Bronchial epithelial cell (primary cell): ENCODE data around the gene B3GAT2. TPM values are rescaled to one million over a fixed set of nuclear protein-coding genes. Genes with fewer than 3 reads are reported as not detected.

Experiments
- DNase-seq: peaks from one replicate; pipeline ENCODE4 v3.0.0-alpha.2; 2010; ENCODE audit warnings: low read depth
- FAIRE-seq: peaks from 2 replicates; lab custom pipeline; 2011; peaks lifted over from hg19 to GRCh38; lab: Jason Lieb, UNC
- H3K27me3 ChIP-seq: 2 replicates; pipeline ENCODE4 v1.5.1; 2011; ENCODE audit warnings: low read length; ENCODE audit not compliant: control insufficient read depth, insufficient read depth
- H3K36me3 ChIP-seq: 2 replicates; pipeline ENCODE4 v1.5.1; 2011; ENCODE audit warnings: low read length; ENCODE audit not compliant: control insufficient read depth, insufficient read depth
- H3K4me3 ChIP-seq: 2 replicates; pipeline ENCODE4 v1.5.1; 2011; ENCODE audit warnings: mild to moderate bottlenecking, low read depth, low read length, control low read depth
- CTCF ChIP-seq: IDR thresholded peaks from 2 replicates; pipeline ENCODE4 v1.5.1; 2011; ENCODE audit warnings: mild to moderate bottlenecking, moderate library complexity, low read length, control low read depth, inconsistent platforms; ENCODE audit not compliant: insufficient read depth, severe bottlenecking
- total RNA-seq: library from RNA; depleted of rRNA; stranded (reverse); fragments of >200 nt; gene quantifications from 2 replicates; pipeline ENCODE4 v1.2.1, GENCODE V29; 2014

Gene B3GAT2
- total RNA-seq, 1 donor from 2014 or later: under 0.01 TPM

- FAIRE-seq (no peak), DNase-seq (no peak)
- Histone ChIP-seq H3K4me3 (no peak overlapping the region), H3K27me3 (no peaks in the 10 kb centered on the region), H3K36me3 (no peaks in the 10 kb centered on the region)
- TF ChIP-seq CTCF: no peak
These were observed 117.3 kb downstream of the B3GAT2 start for GRCh38 chr6:70839286-70840266.

GRCh38 chr6:70838907-70839285, 118.0 kb downstream of the B3GAT2 start:
- Histone ChIP-seq H3K27me3 (no peaks in the 10 kb centered on the region), H3K36me3 (no peaks in the 10 kb centered on the region), H3K4me3 (no peak overlapping the region)
- DNase-seq (no peak), FAIRE-seq (no peak)
- no peak for TF ChIP-seq CTCF

GRCh38 chr6:70834520-70834919, 122.3 kb downstream of the B3GAT2 start:
- no peak for TF ChIP-seq CTCF
- no peak for FAIRE-seq
- Histone ChIP-seq H3K27me3 (no peaks in the 10 kb centered on the region), H3K36me3 (no peaks in the 10 kb centered on the region), H3K4me3 (no peak overlapping the region)
- DNase-seq: peak; percentile 26

- H3K36me3 ChIP-seq: no peaks in the 10 kb centered on the region
- no peak overlapping the region for H3K4me3 ChIP-seq
- no peaks in the 10 kb centered on the region for H3K27me3 ChIP-seq
- no peak for TF ChIP-seq CTCF
- FAIRE-seq (no peak), DNase-seq (no peak)
These were observed 125.4 kb downstream of the B3GAT2 start for GRCh38 chr6:70831427-70831826.

- FAIRE-seq: no peak
- Histone ChIP-seq H3K36me3 (no peaks in the 10 kb centered on the region), H3K4me3 (no peak overlapping the region), H3K27me3 (no peaks in the 10 kb centered on the region)
- no peak for TF ChIP-seq CTCF
- DNase-seq: no peak
These were observed 133.2 kb downstream of the B3GAT2 start for GRCh38 chr6:70823651-70824050.
